ENCODE data around the gene GATAD1. TPM values are rescaled to one million over a fixed set of nuclear protein-coding genes. Genes with fewer than 3 reads are reported as not detected.

The GATAD1 gene
- total RNA-seq, 2 donors from 2014 or later = 47.8 to 69.8 TPM

- Histone ChIP-seq H3K9ac (ENCODE audit: extremely low read depth, low read length, poor library complexity, severe bottlenecking) (no peak overlapping the region), H3K4me1 (ENCODE audit: control insufficient read depth, insufficient read depth, low read length) (no peaks in the 10 kb centered on the region), H3K9me3 (ENCODE audit: control insufficient read depth, low read length) (no peaks in the 10 kb centered on the region), H3K27me3 (ENCODE audit: control insufficient read depth, insufficient read depth, low read length, poor library complexity, severe bottlenecking) (no peaks in the 10 kb centered on the region), H3K27ac (ENCODE audit: low read depth, low read length) (no peak overlapping the region), H3K36me3 (ENCODE audit: control insufficient read depth, insufficient read depth, low read length) (no peaks in the 10 kb centered on the region), H3K4me3 (ENCODE audit: low read length) (no peak overlapping the region)
- no peak overlapping the region for H3K27ac Mint-ChIP-seq
- peaks cover 3% of the 10 kb centered on the region for H3K9me3 Mint-ChIP-seq
- TF ChIP-seq, protein P1, sequence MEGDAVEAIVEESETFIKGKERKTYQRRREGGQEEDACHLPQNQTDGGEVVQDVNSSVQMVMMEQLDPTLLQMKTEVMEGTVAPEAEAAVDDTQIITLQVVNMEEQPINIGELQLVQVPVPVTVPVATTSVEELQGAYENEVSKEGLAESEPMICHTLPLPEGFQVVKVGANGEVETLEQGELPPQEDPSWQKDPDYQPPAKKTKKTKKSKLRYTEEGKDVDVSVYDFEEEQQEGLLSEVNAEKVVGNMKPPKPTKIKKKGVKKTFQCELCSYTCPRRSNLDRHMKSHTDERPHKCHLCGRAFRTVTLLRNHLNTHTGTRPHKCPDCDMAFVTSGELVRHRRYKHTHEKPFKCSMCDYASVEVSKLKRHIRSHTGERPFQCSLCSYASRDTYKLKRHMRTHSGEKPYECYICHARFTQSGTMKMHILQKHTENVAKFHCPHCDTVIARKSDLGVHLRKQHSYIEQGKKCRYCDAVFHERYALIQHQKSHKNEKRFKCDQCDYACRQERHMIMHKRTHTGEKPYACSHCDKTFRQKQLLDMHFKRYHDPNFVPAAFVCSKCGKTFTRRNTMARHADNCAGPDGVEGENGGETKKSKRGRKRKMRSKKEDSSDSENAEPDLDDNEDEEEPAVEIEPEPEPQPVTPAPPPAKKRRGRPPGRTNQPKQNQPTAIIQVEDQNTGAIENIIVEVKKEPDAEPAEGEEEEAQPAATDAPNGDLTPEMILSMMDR (conservative IDR thresholded peaks at IDR 0.05) = no peak
- no peak for DNase-seq
- H3K4me3 Mint-ChIP-seq = no peak overlapping the region
- H3K36me3 Mint-ChIP-seq (ENCODE audit: low read depth) = no peaks in the 10 kb centered on the region
- 70 to 87% methylated on average over 2 to 5 of the region's 5 CpGs for WGBS, 2 experiments (ENCODE audit: insufficient coverage in 1 of 2, insufficient read length in 1 of 2)
- no peaks in the 10 kb centered on the region for H3K4me1 Mint-ChIP-seq
- no peaks in the 10 kb centered on the region for H3K27me3 Mint-ChIP-seq (ENCODE audit: insufficient read depth)
Observed at GRCh38 chr7:92413550-92413949, 33.7 kb upstream of the GATAD1 start.

GRCh38 chr7:92415225-92415624 lies 32.1 kb upstream of the GATAD1 start:
- Mint-ChIP-seq H3K4me1 (no peaks in the 10 kb centered on the region), H3K27me3 (ENCODE audit: insufficient read depth) (no peaks in the 10 kb centered on the region), H3K36me3 (ENCODE audit: low read depth) (no peaks in the 10 kb centered on the region), H3K27ac (no peak overlapping the region), H3K4me3 (no peak overlapping the region), H3K9me3 (peaks cover 1% of the 10 kb centered on the region)
- no peaks in the 10 kb centered on the region for H3K36me3 ChIP-seq (ENCODE audit: control insufficient read depth, insufficient read depth, low read length)
- no peak for DNase-seq
- WGBS, 2 experiments (ENCODE audit: insufficient coverage in 1 of 2, insufficient read length in 1 of 2) = 83 to 100% methylated on average over 1 to 5 of the region's 5 CpGs
- H3K27ac ChIP-seq (ENCODE audit: low read depth, low read length) = no peak overlapping the region
- H3K4me1 ChIP-seq (ENCODE audit: control insufficient read depth, insufficient read depth, low read length) = no peaks in the 10 kb centered on the region
- H3K4me3 ChIP-seq (ENCODE audit: low read length) = no peak overlapping the region
- H3K9me3 ChIP-seq (ENCODE audit: control insufficient read depth, low read length) = no peaks in the 10 kb centered on the region
- H3K27me3 ChIP-seq (ENCODE audit: control insufficient read depth, insufficient read depth, low read length, poor library complexity, severe bottlenecking) = no peaks in the 10 kb centered on the region
- TF ChIP-seq, protein P1 (conservative IDR thresholded peaks at IDR 0.05) = no peak
- H3K9ac ChIP-seq (ENCODE audit: extremely low read depth, low read length, poor library complexity, severe bottlenecking) = no peak overlapping the region

- Mint-ChIP-seq H3K27me3 (ENCODE audit: insufficient read depth) (no peaks in the 10 kb centered on the region), H3K36me3 (ENCODE audit: low read depth) (no peaks in the 10 kb centered on the region), H3K9me3 (no peaks in the 10 kb centered on the region), H3K27ac (no peak overlapping the region), H3K4me1 (no peaks in the 10 kb centered on the region), H3K4me3 (no peak overlapping the region)
- H3K9me3 ChIP-seq (ENCODE audit: control insufficient read depth, low read length) = no peaks in the 10 kb centered on the region
- no peaks in the 10 kb centered on the region for H3K36me3 ChIP-seq (ENCODE audit: control insufficient read depth, insufficient read depth, low read length)
- H3K4me3 ChIP-seq (ENCODE audit: low read length) = no peak overlapping the region
- H3K9ac ChIP-seq (ENCODE audit: extremely low read depth, low read length, poor library complexity, severe bottlenecking) = no peak overlapping the region
- H3K27ac ChIP-seq (ENCODE audit: low read depth, low read length) = no peak overlapping the region
- WGBS, 2 experiments (ENCODE audit: insufficient coverage in 1 of 2, insufficient read length in 1 of 2) = 87 to 92% methylated on average over 5 of the region's 5 CpGs
- no peaks in the 10 kb centered on the region for H3K27me3 ChIP-seq (ENCODE audit: control insufficient read depth, insufficient read depth, low read length, poor library complexity, severe bottlenecking)
- no peaks in the 10 kb centered on the region for H3K4me1 ChIP-seq (ENCODE audit: control insufficient read depth, insufficient read depth, low read length)
- peak; percentile 65 for DNase-seq
- TF ChIP-seq, protein P1 (conservative IDR thresholded peaks at IDR 0.05) = peak; percentile 53
Observed at GRCh38 chr7:92417913-92418312, 29.4 kb upstream of the GATAD1 start.
